NCI-H2029 (cell line): ENCODE measurements around the gene CD7.
A peak's percentile ranks its signal among the peaks of the same experiment; 100 is the strongest.
"Not testable (repeated sequence)": the region's sequence is repeated elsewhere in the genome, so short reads cannot be mapped to it uniquely, and the experiment has no call there.

Experiments
- DNase-seq: peaks from one replicate; lab custom pipeline; 2025; lab: John Stamatoyannopoulos, UW

Gene CD7

GRCh38 chr17:82317394-82318168 is at the start of gene CD7:
TSS of gene CD7 (minus strand) at chr17:82317608. CDS start at chr17:82317495, 113 bp downstream.
- no peak for DNase-seq

- no peak for DNase-seq
Observed at GRCh38 chr17:82366749-82367148, 49.3 kb upstream of the CD7 start.

GRCh38 chr17:82365606-82366295 is 48.3 kb upstream of the CD7 start:
- DNase-seq, result no peak

- DNase-seq, result no peak
Observed at GRCh38 chr17:82361885-82362633, 44.7 kb upstream of the CD7 start.

- not testable (repeated sequence) for DNase-seq
Observed at GRCh38 chr17:82359451-82360074, 42.2 kb upstream of the CD7 start.

GRCh38 chr17:82358465-82359350 is 41.3 kb upstream of the CD7 start, which contains the start of gene TEX19:
TSS of gene TEX19 (plus strand) at chr17:82359247. CDS start at chr17:82362151, 2,904 bp downstream.
- DNase-seq, result no peak

GRCh38 chr17:82357394-82357793 is 40.0 kb upstream of the CD7 start:
- no peak for DNase-seq

GRCh38 chr17:82356845-82357355 is 39.5 kb upstream of the CD7 start:
- DNase-seq, result no peak

- no peak for DNase-seq
Observed at GRCh38 chr17:82355770-82356427, 38.5 kb upstream of the CD7 start.

- no peak for DNase-seq
Observed at GRCh38 chr17:82354804-82355308, 37.4 kb upstream of the CD7 start.

- DNase-seq, result no peak
Observed at GRCh38 chr17:82353484-82353883, 36.1 kb upstream of the CD7 start.

GRCh38 chr17:82351713-82352488 is 34.5 kb upstream of the CD7 start:
- peak; percentile 71 for DNase-seq

GRCh38 chr17:82351254-82351712 is 33.9 kb upstream of the CD7 start:
- DNase-seq, result no peak

- DNase-seq, result no peak
Observed at GRCh38 chr17:82350182-82351030, 33.0 kb upstream of the CD7 start.

GRCh38 chr17:82349287-82349701 is 31.9 kb upstream of the CD7 start:
- no peak for DNase-seq

GRCh38 chr17:82348866-82349265 is 31.5 kb upstream of the CD7 start:
- DNase-seq, result no peak

- no peak for DNase-seq
Observed at GRCh38 chr17:82348434-82348833, 31.0 kb upstream of the CD7 start.

- not testable (repeated sequence) for DNase-seq
Observed at GRCh38 chr17:82347994-82348393, 30.6 kb upstream of the CD7 start.
